Measurements from ENCODE around the gene AGTRAP. TPM values are rescaled to one million over a fixed set of nuclear protein-coding genes. Genes with fewer than 3 reads are reported as not detected.
A peak's percentile ranks its signal among the peaks of the same experiment; 100 is the strongest.

The AGTRAP gene
- total and polyA plus RNA-seq, 9 of the 15 experiments (the other 6 are each of a cell fraction or from before 2014, with no cell fraction given) = 26.8 to 105 (median 57.5) TPM

DNA sequence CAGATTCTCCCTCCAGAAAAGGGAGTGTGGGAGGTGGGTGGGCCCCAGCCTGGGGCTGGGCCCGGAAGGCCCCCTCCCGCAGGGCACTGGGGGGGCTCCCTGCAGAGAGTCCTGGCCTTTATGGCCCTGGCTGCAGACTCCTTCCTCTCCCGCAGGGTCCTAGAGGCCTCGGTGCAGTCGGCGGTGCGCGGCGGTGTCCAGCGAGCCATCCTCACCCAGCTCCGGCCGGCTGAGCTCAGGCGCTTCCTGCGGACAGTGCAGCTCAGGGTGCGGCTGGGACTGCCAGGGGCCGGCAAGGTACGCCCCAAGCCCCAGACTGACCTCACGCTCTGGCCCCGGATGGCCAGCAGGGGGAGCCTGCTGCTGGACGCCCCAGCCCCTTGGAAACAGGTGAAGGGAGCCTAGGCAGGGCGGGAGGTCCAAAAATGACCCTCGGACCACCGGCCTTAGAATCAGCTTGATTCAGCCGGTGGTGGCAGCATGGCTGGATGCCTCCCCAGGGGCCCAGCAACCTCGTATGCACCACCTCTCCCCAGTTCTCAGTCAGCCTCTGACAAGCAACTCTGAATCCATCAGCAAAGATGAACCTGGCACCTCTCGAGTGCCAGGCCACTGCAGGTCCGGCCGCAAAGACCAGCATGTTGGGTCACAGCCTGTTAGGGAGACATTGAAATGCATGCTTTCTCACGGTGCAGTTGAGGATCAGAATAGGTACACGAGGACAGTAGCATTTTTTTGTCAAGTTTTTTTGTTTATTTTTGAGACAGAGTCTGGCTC lies 49.2 kb downstream of the AGTRAP start (continued):
- TF ChIP-seq, protein P1, sequence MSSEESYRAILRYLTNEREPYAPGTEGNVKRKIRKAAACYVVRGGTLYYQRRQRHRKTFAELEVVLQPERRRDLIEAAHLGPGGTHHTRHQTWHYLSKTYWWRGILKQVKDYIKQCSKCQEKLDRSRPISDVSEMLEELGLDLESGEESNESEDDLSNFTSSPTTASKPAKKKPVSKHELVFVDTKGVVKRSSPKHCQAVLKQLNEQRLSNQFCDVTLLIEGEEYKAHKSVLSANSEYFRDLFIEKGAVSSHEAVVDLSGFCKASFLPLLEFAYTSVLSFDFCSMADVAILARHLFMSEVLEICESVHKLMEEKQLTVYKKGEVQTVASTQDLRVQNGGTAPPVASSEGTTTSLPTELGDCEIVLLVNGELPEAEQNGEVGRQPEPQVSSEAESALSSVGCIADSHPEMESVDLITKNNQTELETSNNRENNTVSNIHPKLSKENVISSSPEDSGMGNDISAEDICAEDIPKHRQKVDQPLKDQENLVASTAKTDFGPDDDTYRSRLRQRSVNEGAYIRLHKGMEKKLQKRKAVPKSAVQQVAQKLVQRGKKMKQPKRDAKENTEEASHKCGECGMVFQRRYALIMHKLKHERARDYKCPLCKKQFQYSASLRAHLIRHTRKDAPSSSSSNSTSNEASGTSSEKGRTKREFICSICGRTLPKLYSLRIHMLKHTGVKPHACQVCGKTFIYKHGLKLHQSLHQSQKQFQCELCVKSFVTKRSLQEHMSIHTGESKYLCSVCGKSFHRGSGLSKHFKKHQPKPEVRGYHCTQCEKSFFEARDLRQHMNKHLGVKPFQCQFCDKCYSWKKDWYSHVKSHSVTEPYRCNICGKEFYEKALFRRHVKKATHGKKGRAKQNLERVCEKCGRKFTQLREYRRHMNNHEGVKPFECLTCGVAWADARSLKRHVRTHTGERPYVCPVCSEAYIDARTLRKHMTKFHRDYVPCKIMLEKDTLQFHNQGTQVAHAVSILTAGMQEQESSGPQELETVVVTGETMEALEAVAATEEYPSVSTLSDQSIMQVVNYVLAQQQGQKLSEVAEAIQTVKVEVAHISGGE (CRISPR knock-in tag; IDR thresholded peaks at IDR 0.05) = 0 out of 6 replicates have a peak, but pooled peaks of 1 of the 3 experiments have one; percentile 8
- TF ChIP-seq, protein P2, sequence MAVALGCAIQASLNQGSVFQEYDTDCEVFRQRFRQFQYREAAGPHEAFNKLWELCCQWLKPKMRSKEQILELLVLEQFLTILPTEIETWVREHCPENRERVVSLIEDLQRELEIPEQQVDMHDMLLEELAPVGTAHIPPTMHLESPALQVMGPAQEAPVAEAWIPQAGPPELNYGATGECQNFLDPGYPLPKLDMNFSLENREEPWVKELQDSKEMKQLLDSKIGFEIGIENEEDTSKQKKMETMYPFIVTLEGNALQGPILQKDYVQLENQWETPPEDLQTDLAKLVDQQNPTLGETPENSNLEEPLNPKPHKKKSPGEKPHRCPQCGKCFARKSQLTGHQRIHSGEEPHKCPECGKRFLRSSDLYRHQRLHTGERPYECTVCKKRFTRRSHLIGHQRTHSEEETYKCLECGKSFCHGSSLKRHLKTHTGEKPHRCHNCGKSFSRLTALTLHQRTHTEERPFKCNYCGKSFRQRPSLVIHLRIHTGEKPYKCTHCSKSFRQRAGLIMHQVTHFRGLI (CRISPR knock-in tag; IDR thresholded peaks at IDR 0.05) = no peak
- no peak for TF ChIP-seq EZH2 (IDR thresholded peaks at IDR 0.05; ENCODE audit: borderline replicate concordance, low read depth, low read length)
- TF ChIP-seq, protein P3, sequence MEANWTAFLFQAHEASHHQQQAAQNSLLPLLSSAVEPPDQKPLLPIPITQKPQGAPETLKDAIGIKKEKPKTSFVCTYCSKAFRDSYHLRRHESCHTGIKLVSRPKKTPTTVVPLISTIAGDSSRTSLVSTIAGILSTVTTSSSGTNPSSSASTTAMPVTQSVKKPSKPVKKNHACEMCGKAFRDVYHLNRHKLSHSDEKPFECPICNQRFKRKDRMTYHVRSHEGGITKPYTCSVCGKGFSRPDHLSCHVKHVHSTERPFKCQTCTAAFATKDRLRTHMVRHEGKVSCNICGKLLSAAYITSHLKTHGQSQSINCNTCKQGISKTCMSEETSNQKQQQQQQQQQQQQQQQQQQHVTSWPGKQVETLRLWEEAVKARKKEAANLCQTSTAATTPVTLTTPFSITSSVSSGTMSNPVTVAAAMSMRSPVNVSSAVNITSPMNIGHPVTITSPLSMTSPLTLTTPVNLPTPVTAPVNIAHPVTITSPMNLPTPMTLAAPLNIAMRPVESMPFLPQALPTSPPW (CRISPR knock-in tag; IDR thresholded peaks at IDR 0.05) = 0 out of 2 replicates have a peak, but pooled peaks have one; percentile 42
- peak; percentile 21; the same call in 1 of the 2 replicates for TF ChIP-seq MTA2 (IDR thresholded peaks at IDR 0.05; ENCODE audit: low read depth)
- TF ChIP-seq, protein P4, sequence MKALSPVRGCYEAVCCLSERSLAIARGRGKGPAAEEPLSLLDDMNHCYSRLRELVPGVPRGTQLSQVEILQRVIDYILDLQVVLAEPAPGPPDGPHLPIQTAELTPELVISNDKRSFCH (CRISPR knock-in tag; IDR thresholded peaks at IDR 0.05) = no peak
- TF ChIP-seq, protein P4 (tag; IDR thresholded peaks at IDR 0.05) = peak; percentile 85
- peak; percentile 32 to 37; a peak in 1 of 4 replicates for TF ChIP-seq NRF1 (conservative IDR thresholded peaks at IDR 0.05 in 1 of 2, IDR thresholded peaks at IDR 0.05 in 1 of 2)
- TF ChIP-seq, protein P5, sequence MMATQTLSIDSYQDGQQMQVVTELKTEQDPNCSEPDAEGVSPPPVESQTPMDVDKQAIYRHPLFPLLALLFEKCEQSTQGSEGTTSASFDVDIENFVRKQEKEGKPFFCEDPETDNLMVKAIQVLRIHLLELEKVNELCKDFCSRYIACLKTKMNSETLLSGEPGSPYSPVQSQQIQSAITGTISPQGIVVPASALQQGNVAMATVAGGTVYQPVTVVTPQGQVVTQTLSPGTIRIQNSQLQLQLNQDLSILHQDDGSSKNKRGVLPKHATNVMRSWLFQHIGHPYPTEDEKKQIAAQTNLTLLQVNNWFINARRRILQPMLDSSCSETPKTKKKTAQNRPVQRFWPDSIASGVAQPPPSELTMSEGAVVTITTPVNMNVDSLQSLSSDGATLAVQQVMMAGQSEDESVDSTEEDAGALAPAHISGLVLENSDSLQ (IDR thresholded peaks at IDR 0.05) = 0 out of 2 replicates have a peak, but pooled peaks have one; percentile 11
- 0 out of 2 replicates have a peak, but pooled peaks have one; percentile 31 for TF ChIP-seq HNRNPL (IDR thresholded peaks at IDR 0.05; ENCODE audit: low read depth, low read length)
- no peak for TF ChIP-seq DACH1 (IDR thresholded peaks at IDR 0.05; ENCODE audit: partially characterized antibody)
- TF ChIP-seq, protein P6, sequence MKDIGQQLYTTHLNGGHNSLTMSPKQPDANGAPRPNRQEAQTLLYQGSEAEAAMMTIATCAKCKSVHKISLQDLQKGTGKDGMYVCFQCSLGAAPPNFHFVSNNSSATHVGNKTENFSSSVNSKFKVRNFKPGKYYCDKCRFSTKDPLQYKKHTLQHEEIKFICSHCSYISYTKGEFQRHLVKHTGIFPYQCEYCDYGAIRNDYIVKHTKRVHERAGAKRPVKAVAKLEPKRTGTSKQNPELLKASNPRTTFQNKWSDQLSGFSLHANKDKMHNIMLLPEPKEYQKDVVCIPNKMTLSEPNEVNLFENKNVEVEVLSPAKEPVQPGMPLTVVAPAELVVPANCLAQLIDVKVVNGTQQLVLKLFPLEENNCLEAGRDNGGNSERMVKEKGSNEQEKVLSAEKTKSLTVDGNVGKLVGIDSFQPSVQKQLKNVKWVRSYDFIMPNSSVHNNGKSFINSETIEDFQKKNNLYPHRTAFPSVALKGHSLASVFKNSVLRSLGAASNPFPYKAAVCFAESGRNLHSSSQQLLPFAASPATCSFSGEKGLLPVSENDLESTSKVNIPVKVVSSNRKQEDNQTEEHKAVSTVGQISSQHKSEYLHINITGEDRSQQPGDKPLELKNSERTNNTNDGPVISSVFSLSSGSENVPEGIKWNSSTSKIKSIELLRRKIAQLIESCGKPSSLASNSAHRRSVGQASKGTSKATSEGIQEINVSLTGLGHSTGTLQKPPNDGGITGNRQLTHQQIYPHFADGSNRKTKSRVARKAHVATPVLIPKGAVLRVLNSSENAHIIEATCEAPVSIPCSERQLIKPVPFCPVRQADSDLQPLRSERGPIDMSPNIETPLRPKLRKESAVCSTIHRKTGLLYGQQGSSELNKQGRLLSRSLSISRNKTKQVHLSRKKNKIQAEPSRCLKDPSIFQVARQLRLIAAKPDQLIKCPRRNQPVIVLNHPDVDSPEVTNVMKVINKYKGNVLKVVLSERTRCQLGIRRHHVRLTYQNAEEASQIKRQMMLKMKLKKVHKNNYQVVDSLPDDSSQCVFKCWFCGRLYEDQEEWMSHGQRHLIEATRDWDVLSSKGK (CRISPR knock-in tag; IDR thresholded peaks at IDR 0.05) = no peak
